GM23338 (cell line): ENCODE measurements around the gene ZNF385B. TPM values are rescaled to one million over a fixed set of nuclear protein-coding genes. Genes with fewer than 3 reads are reported as not detected.
"Not testable (repeated sequence)": the region's sequence is repeated elsewhere in the genome, so short reads cannot be mapped to it uniquely, and the experiment has no call there.

ENCODE experiments used
- ATAC-seq: fragments of 200-7000 bp; cut with Tn5 transposase; 3 replicates; pipeline ENCODE4 v1.9.1; 2020
- DNase-seq: peaks from one replicate; pipeline ENCODE4 v3.0.0-alpha.2; 2015; ENCODE audit warnings: low spot score
- H2AFZ ChIP-seq: fragments of 200-600 bp; sonication (generic); 2 replicates; pipeline ENCODE4 v1.8.0; 2016; ENCODE audit warnings: antibody characterized with exemption, mild to moderate bottlenecking, moderate library complexity
- H3F3A ChIP-seq: fragments of 200-600 bp; sonication (generic); replicated peaks from 2 replicates; pipeline ENCODE4 v1.8.0; 2017; ENCODE audit warnings: antibody characterized with exemption, mixed run types, low read depth
- H3K27ac ChIP-seq: fragments of 200-600 bp; sonication (generic); 2 replicates; pipeline ENCODE4 v1.6.1; 2016; ENCODE audit warnings: low read depth
- H3K27me3 ChIP-seq: fragments of 200-600 bp; sonication (generic); 2 replicates; pipeline ENCODE4 v1.8.0; 2016; ENCODE audit warnings: mild to moderate bottlenecking, mixed run types, moderate library complexity; ENCODE audit not compliant: insufficient read depth
- H3K36me3 ChIP-seq: fragments of 200-600 bp; sonication (generic); 2 replicates; pipeline ENCODE4 v1.8.0; 2016; ENCODE audit warnings: mild to moderate bottlenecking; ENCODE audit not compliant: insufficient read depth
- H3K4me1 ChIP-seq: fragments of 200-600 bp; sonication (generic); 2 replicates; pipeline ENCODE4 v1.8.0; 2016; ENCODE audit warnings: mild to moderate bottlenecking, moderate library complexity; ENCODE audit not compliant: insufficient read depth
- H3K4me2 ChIP-seq: fragments of 200-600 bp; sonication (generic); 2 replicates; pipeline ENCODE4 v1.7.1; 2017; ENCODE audit warnings: mixed run types
- H3K4me3 ChIP-seq: fragments of 200-600 bp; sonication (generic); 2 replicates; pipeline ENCODE4 v1.6.1; 2016; ENCODE audit warnings: mixed run types
- H3K79me2 ChIP-seq: fragments of 200-600 bp; sonication (generic); replicated peaks from 2 replicates; pipeline ENCODE4 v1.8.0; 2017; ENCODE audit warnings: mild to moderate bottlenecking; ENCODE audit not compliant: insufficient read depth
- H3K9me2 ChIP-seq: fragments of 200-600 bp; sonication (generic); 2 replicates; pipeline ENCODE4 v1.8.0; 2017; ENCODE audit not compliant: insufficient read depth
- H4K20me1 ChIP-seq: fragments of 200-600 bp; sonication (generic); replicated peaks from 2 replicates; pipeline ENCODE4 v1.8.0; 2017; ENCODE audit warnings: mild to moderate bottlenecking; ENCODE audit not compliant: insufficient read depth
- H3K27ac Mint-ChIP-seq: 2 replicates; pipeline ENCODE4 v1.8.0; 2020; ENCODE audit warnings: inconsistent platforms, mild to moderate bottlenecking, moderate library complexity, mixed read lengths
- H3K27me3 Mint-ChIP-seq: 3 replicates; pipeline ENCODE4 v1.8.0; 2022; ENCODE audit warnings: low read depth, mild to moderate bottlenecking, moderate library complexity, mixed read lengths, inconsistent platforms; ENCODE audit not compliant: insufficient read depth, poor library complexity
- H3K36me3 Mint-ChIP-seq: 3 replicates; pipeline ENCODE4 v1.8.0; 2021; ENCODE audit warnings: low read depth, mild to moderate bottlenecking, inconsistent platforms, moderate library complexity, mixed read lengths
- H3K4me1 Mint-ChIP-seq: 3 replicates; pipeline ENCODE4 v1.8.0; 2020; ENCODE audit warnings: mild to moderate bottlenecking, inconsistent platforms, mixed read lengths
- H3K4me3 Mint-ChIP-seq: 3 replicates; pipeline ENCODE4 v1.8.0; 2021; ENCODE audit warnings: moderate library complexity, mild to moderate bottlenecking, inconsistent platforms, mixed read lengths
- H3K9me3 Mint-ChIP-seq: 3 replicates; pipeline ENCODE4 v1.8.0; 2020; ENCODE audit warnings: moderate library complexity, mild to moderate bottlenecking, inconsistent platforms, mixed read lengths
- EZH2 ChIP-seq: fragments of 200-600 bp; sonication (generic); IDR thresholded peaks from one replicate; pipeline ENCODE4 v1.8.0; 2017; ENCODE audit warnings: antibody characterized with exemption, mild to moderate bottlenecking, low read depth; ENCODE audit not compliant: unreplicated experiment
- POLR2AphosphoS5 ChIP-seq: IDR thresholded peaks from 2 replicates; pipeline ENCODE4 v1.6.1; 2016; ENCODE audit warnings: antibody characterized with exemption, low read depth
- STAT1 ChIP-seq: IDR thresholded peaks from one replicate; pipeline ENCODE4 v1.6.1; 2016; ENCODE audit warnings: antibody characterized with exemption; ENCODE audit not compliant: unreplicated experiment
- polyA plus RNA-seq: library from polyadenylated mRNA; unstranded; fragments of >200 nt; fragmentation: Nextera tagmentation; extraction: Ambion mirVana; gene quantifications from 2 replicates; pipeline ENCODE4 v1.2.1, GENCODE V29; 2016
- total RNA-seq: library from RNA; depleted of rRNA; stranded (reverse); fragments of >200 nt; shearing (Covaris generic); gene quantifications from 2 replicates; pipeline ENCODE4 v1.2.3, GENCODE V29; 2014
- TF ChIP-seq, protein P1 (sequence below): IDR thresholded peaks from 2 replicates; pipeline ENCODE4 v1.6.1; 2016; ENCODE audit warnings: antibody characterized with exemption
- TF ChIP-seq, protein P2 (sequence below): IDR thresholded peaks from one replicate; pipeline ENCODE4 v1.6.1; 2018; ENCODE audit warnings: antibody characterized with exemption; ENCODE audit not compliant: unreplicated experiment
- TF ChIP-seq, protein P3 (sequence below): fragments of 250-450 bp; sonication (Bioruptor Pico); IDR thresholded peaks from 2 replicates; pipeline ENCODE4 v1.5.0; 2020; ENCODE audit warnings: mild to moderate bottlenecking, moderate library complexity

Gene ZNF385B
- total and polyA plus RNA-seq, 2 experiments from 2014 or later: 1.5 to 4.6 TPM

DNA sequence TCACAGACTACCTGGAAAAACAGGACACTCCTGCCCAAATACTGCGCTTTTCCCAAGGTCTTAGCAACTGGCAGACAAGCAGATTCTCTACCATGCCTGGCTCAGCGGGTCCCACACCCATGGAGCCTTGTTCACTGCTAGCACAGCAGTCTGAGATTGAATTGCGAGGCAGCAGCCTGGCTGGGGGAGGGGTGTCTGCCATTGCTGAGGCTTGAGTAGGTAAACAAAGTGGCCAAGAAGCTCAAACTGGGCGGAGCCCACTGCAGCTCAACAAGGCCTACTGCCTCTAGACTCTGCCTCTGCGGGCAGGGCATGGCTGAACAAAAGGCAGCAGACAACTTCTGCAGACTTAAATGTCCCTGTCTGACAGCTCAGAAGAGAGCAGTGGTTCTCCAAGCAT is 231.6 kb downstream of the ZNF385B start:
- not testable (repeated sequence) for H3K4me2 ChIP-seq, H3K27ac Mint-ChIP-seq, ATAC-seq, H3K27me3 Mint-ChIP-seq, H4K20me1 ChIP-seq, H3K4me3 ChIP-seq, H3K4me1 ChIP-seq, H3K36me3 Mint-ChIP-seq, H3K27me3 ChIP-seq, H3K9me2 ChIP-seq, H2AFZ ChIP-seq, H3K4me1 Mint-ChIP-seq, DNase-seq, H3K36me3 ChIP-seq, H3F3A ChIP-seq, H3K27ac ChIP-seq, H3K9me3 Mint-ChIP-seq, H3K79me2 ChIP-seq, H3K4me3 Mint-ChIP-seq

DNA sequence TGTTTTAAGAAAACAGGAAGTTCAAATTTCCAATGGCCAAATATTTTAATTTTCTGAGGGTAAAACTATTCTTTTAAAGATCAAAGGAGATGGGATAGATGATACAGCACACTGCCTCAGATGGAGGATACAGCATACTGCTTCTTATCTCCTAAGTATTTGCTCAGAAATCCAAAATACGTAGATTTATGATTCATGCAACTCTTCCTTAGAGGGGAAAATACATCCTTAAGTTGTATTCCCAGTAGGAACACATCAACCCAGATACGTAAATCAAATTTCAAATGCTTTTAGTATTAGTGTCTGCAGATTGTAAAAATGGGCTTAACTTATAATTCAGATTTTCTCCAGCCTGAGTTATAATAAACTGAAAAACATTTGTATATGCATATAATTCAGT is 235.2 kb downstream of the ZNF385B start:
- peaks cover 2% of the 10 kb centered on the region for H3K27me3 Mint-ChIP-seq
- Histone ChIP-seq H3K9me2 (no peaks in the 10 kb centered on the region), H3K79me2 (no peaks in the 10 kb centered on the region), H3K4me2 (no peak overlapping the region), H3K36me3 (no peaks in the 10 kb centered on the region), H3F3A (no peaks in the 10 kb centered on the region), H3K27ac (no peak overlapping the region), H4K20me1 (no peaks in the 10 kb centered on the region), H3K4me1 (no peaks in the 10 kb centered on the region), H3K27me3 (no peaks in the 10 kb centered on the region), H3K4me3 (no peak overlapping the region), H2AFZ (no peak overlapping the region)
- H3K9me3 Mint-ChIP-seq: no peaks in the 10 kb centered on the region
- peaks cover 3% of the 10 kb centered on the region; the same call in 1 of the 3 replicates for H3K4me1 Mint-ChIP-seq
- H3K4me3 Mint-ChIP-seq: no peak overlapping the region
- ATAC-seq (no peak), DNase-seq (no peak)
- H3K36me3 Mint-ChIP-seq: no peaks in the 10 kb centered on the region
- H3K27ac Mint-ChIP-seq: no peak overlapping the region
- TF ChIP-seq, protein P1, sequence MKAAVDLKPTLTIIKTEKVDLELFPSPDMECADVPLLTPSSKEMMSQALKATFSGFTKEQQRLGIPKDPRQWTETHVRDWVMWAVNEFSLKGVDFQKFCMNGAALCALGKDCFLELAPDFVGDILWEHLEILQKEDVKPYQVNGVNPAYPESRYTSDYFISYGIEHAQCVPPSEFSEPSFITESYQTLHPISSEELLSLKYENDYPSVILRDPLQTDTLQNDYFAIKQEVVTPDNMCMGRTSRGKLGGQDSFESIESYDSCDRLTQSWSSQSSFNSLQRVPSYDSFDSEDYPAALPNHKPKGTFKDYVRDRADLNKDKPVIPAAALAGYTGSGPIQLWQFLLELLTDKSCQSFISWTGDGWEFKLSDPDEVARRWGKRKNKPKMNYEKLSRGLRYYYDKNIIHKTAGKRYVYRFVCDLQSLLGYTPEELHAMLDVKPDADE: no peak
- TF ChIP-seq, protein P2, sequence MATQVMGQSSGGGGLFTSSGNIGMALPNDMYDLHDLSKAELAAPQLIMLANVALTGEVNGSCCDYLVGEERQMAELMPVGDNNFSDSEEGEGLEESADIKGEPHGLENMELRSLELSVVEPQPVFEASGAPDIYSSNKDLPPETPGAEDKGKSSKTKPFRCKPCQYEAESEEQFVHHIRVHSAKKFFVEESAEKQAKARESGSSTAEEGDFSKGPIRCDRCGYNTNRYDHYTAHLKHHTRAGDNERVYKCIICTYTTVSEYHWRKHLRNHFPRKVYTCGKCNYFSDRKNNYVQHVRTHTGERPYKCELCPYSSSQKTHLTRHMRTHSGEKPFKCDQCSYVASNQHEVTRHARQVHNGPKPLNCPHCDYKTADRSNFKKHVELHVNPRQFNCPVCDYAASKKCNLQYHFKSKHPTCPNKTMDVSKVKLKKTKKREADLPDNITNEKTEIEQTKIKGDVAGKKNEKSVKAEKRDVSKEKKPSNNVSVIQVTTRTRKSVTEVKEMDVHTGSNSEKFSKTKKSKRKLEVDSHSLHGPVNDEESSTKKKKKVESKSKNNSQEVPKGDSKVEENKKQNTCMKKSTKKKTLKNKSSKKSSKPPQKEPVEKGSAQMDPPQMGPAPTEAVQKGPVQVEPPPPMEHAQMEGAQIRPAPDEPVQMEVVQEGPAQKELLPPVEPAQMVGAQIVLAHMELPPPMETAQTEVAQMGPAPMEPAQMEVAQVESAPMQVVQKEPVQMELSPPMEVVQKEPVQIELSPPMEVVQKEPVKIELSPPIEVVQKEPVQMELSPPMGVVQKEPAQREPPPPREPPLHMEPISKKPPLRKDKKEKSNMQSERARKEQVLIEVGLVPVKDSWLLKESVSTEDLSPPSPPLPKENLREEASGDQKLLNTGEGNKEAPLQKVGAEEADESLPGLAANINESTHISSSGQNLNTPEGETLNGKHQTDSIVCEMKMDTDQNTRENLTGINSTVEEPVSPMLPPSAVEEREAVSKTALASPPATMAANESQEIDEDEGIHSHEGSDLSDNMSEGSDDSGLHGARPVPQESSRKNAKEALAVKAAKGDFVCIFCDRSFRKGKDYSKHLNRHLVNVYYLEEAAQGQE: no peak
- TF ChIP-seq, protein P3, sequence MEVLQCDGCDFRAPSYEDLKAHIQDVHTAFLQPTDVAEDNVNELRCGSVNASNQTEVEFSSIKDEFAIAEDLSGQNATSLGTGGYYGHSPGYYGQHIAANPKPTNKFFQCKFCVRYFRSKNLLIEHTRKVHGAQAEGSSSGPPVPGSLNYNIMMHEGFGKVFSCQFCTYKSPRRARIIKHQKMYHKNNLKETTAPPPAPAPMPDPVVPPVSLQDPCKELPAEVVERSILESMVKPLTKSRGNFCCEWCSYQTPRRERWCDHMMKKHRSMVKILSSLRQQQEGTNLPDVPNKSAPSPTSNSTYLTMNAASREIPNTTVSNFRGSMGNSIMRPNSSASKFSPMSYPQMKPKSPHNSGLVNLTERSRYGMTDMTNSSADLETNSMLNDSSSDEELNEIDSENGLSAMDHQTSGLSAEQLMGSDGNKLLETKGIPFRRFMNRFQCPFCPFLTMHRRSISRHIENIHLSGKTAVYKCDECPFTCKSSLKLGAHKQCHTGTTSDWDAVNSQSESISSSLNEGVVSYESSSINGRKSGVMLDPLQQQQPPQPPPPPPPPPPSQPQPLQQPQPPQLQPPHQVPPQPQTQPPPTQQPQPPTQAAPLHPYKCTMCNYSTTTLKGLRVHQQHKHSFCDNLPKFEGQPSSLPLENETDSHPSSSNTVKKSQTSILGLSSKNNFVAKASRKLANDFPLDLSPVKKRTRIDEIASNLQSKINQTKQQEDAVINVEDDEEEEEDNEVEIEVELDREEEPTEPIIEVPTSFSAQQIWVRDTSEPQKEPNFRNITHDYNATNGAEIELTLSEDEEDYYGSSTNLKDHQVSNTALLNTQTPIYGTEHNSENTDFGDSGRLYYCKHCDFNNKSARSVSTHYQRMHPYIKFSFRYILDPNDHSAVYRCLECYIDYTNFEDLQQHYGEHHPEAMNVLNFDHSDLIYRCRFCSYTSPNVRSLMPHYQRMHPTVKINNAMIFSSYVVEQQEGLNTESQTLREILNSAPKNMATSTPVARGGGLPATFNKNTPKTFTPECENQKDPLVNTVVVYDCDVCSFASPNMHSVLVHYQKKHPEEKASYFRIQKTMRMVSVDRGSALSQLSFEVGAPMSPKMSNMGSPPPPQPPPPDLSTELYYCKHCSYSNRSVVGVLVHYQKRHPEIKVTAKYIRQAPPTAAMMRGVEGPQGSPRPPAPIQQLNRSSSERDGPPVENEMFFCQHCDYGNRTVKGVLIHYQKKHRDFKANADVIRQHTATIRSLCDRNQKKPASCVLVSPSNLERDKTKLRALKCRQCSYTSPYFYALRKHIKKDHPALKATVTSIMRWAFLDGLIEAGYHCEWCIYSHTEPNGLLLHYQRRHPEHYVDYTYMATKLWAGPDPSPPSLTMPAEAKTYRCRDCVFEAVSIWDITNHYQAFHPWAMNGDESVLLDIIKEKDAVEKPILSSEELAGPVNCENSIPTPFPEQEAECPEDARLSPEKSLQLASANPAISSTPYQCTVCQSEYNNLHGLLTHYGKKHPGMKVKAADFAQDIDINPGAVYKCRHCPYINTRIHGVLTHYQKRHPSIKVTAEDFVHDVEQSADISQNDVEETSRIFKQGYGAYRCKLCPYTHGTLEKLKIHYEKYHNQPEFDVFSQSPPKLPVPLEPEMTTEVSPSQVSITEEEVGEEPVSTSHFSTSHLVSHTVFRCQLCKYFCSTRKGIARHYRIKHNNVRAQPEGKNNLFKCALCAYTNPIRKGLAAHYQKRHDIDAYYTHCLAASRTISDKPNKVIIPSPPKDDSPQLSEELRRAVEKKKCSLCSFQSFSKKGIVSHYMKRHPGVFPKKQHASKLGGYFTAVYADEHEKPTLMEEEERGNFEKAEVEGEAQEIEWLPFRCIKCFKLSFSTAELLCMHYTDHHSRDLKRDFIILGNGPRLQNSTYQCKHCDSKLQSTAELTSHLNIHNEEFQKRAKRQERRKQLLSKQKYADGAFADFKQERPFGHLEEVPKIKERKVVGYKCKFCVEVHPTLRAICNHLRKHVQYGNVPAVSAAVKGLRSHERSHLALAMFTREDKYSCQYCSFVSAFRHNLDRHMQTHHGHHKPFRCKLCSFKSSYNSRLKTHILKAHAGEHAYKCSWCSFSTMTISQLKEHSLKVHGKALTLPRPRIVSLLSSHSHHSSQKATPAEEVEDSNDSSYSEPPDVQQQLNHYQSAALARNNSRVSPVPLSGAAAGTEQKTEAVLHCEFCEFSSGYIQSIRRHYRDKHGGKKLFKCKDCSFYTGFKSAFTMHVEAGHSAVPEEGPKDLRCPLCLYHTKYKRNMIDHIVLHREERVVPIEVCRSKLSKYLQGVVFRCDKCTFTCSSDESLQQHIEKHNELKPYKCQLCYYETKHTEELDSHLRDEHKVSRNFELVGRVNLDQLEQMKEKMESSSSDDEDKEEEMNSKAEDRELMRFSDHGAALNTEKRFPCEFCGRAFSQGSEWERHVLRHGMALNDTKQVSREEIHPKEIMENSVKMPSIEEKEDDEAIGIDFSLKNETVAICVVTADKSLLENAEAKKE: no peak
- TF ChIP-seq POLR2AphosphoS5: no peak
- no peak for TF ChIP-seq STAT1
- no peak for TF ChIP-seq EZH2
